HCT116 (cell line): ENCODE data around the gene AOC3.

Source experiments
- ELF1 ChIP-seq: IDR thresholded peaks from 2 replicates; pipeline ENCODE4 v1.6.1; 2012; ENCODE audit warnings: low read depth, borderline replicate concordance
- MAX ChIP-seq: IDR thresholded peaks from 2 replicates; pipeline ENCODE4 v1.6.1; 2012
- POLR2A ChIP-seq: IDR thresholded peaks from 2 replicates; pipeline ENCODE4 v1.7.0; 2011; ENCODE audit warnings: borderline replicate concordance; ENCODE audit not compliant: insufficient read depth, insufficient read length; ENCODE audit errors: extremely low read depth
- POLR2AphosphoS5 ChIP-seq: IDR thresholded peaks from 2 replicates; pipeline ENCODE4 v1.6.1; 2011; ENCODE audit warnings: mild to moderate bottlenecking, low read depth, low read length, moderate library complexity
- RAD21 ChIP-seq: IDR thresholded peaks from 2 replicates; pipeline ENCODE4 v1.6.1; 2012; ENCODE audit warnings: low read depth, mild to moderate bottlenecking
- YY1 ChIP-seq: IDR thresholded peaks from 2 replicates; pipeline ENCODE4 v1.6.1; 2011; ENCODE audit warnings: low read length, low read depth, moderate library complexity, mild to moderate bottlenecking; ENCODE audit not compliant: insufficient replicate concordance; ENCODE audit errors: extremely low read depth
- TF ChIP-seq, protein P1 (sequence below), 3 experiments: fragments of 200-600 bp in 1 of 3; sonication (generic) in 1 of 3; IDR thresholded peaks in 2 of 3; conservative IDR thresholded peaks in 1 of 3; 2 replicates each; pipeline ENCODE4 v1.5.1; 2012 to 2017; ENCODE audit warnings: low read depth in 2 of 3, low read length in 2 of 3, antibody characterized with exemption in 1 of 3, borderline replicate concordance in 1 of 3, control low read depth in 1 of 3, mild to moderate bottlenecking in 1 of 3, mixed read lengths in 1 of 3, mixed run types in 1 of 3, moderate library complexity in 1 of 3; ENCODE audit not compliant: insufficient read depth in 1 of 3
- TF ChIP-seq, protein P2 (sequence below): IDR thresholded peaks from 2 replicates; pipeline ENCODE4 v1.6.1; 2012; ENCODE audit warnings: low read depth

DNA sequence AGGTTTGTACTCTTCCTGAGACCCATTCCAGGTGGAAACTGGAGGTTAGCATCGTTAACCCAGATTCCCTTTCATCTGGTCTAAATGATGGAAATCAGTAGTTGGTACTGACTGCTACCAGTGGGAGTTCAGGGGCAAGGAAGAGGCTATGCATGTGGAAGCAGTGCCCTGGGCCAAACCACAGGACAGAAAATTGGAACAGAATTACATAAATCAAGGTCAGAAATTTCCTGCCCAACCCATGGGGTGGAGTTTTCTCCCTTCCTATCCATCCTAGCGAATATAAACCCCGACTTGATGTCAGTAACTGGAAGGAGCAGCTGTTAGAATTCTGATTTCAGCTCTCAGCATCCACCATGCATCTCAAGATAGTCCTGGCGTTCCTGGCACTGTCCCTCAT is 6.7 kb upstream of the AOC3 start, which contains the start of gene AOC2:
- TF ChIP-seq, protein P1, sequence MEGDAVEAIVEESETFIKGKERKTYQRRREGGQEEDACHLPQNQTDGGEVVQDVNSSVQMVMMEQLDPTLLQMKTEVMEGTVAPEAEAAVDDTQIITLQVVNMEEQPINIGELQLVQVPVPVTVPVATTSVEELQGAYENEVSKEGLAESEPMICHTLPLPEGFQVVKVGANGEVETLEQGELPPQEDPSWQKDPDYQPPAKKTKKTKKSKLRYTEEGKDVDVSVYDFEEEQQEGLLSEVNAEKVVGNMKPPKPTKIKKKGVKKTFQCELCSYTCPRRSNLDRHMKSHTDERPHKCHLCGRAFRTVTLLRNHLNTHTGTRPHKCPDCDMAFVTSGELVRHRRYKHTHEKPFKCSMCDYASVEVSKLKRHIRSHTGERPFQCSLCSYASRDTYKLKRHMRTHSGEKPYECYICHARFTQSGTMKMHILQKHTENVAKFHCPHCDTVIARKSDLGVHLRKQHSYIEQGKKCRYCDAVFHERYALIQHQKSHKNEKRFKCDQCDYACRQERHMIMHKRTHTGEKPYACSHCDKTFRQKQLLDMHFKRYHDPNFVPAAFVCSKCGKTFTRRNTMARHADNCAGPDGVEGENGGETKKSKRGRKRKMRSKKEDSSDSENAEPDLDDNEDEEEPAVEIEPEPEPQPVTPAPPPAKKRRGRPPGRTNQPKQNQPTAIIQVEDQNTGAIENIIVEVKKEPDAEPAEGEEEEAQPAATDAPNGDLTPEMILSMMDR (IDR thresholded peaks at IDR 0.05 in 2 of 3, conservative IDR thresholded peaks at IDR 0.05 in 1 of 3; ENCODE audit: borderline replicate concordance in 1 of 3, insufficient read depth in 1 of 3, low read depth in 2 of 3, low read length in 2 of 3) = no peak
- no peak for TF ChIP-seq POLR2A
- no peak for TF ChIP-seq RAD21
- TF ChIP-seq MAX = no peak
- TF ChIP-seq POLR2AphosphoS5 = no peak
- TF ChIP-seq, protein P2, sequence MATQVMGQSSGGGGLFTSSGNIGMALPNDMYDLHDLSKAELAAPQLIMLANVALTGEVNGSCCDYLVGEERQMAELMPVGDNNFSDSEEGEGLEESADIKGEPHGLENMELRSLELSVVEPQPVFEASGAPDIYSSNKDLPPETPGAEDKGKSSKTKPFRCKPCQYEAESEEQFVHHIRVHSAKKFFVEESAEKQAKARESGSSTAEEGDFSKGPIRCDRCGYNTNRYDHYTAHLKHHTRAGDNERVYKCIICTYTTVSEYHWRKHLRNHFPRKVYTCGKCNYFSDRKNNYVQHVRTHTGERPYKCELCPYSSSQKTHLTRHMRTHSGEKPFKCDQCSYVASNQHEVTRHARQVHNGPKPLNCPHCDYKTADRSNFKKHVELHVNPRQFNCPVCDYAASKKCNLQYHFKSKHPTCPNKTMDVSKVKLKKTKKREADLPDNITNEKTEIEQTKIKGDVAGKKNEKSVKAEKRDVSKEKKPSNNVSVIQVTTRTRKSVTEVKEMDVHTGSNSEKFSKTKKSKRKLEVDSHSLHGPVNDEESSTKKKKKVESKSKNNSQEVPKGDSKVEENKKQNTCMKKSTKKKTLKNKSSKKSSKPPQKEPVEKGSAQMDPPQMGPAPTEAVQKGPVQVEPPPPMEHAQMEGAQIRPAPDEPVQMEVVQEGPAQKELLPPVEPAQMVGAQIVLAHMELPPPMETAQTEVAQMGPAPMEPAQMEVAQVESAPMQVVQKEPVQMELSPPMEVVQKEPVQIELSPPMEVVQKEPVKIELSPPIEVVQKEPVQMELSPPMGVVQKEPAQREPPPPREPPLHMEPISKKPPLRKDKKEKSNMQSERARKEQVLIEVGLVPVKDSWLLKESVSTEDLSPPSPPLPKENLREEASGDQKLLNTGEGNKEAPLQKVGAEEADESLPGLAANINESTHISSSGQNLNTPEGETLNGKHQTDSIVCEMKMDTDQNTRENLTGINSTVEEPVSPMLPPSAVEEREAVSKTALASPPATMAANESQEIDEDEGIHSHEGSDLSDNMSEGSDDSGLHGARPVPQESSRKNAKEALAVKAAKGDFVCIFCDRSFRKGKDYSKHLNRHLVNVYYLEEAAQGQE = no peak
- no peak for TF ChIP-seq YY1
- no peak for TF ChIP-seq ELF1
